IPS DF 4.7 (cell line): Measurements from ENCODE around the gene AMER2.
"Not testable (repeated sequence)": the region's sequence is repeated elsewhere in the genome, so short reads cannot be mapped to it uniquely, and the experiment has no call there.

ENCODE experiments used
- DNase-seq: peaks from one replicate; pipeline ENCODE4 v3.0.0-alpha.2; 2013; ENCODE audit warnings: low spot score; ENCODE audit errors: extremely low read depth

Gene AMER2

GRCh38 chr13:25186187-25186586 lies 14.1 kb upstream of the AMER2 start:
- DNase-seq = no peak

GRCh38 chr13:25181597-25181996 lies 9.5 kb upstream of the AMER2 start:
- DNase-seq = no peak

- no peak for DNase-seq
These were observed 8.9 kb upstream of the AMER2 start for GRCh38 chr13:25180775-25181537.

GRCh38 chr13:25179832-25180774 lies 8.0 kb upstream of the AMER2 start:
- DNase-seq = no peak

DNA sequence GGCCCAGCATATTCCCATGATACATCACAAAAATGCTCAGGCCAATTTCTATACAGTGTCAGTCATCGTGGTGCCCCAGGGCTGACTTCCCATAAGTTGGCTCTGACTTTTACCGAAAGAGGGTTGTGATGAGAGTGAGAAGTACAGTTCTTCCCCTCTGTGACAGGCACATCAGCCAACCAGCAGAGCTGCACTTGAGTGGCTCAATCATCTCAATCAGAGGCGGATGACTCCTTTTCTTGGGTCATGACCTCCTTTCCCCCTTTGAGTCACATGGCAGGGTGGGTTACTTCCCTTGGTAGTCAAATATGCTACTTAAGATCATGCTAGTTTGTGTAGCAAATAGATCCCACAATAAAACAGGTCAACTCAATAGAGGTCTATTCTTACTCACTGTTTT lies 6.9 kb upstream of the AMER2 start:
- DNase-seq = no peak

DNA sequence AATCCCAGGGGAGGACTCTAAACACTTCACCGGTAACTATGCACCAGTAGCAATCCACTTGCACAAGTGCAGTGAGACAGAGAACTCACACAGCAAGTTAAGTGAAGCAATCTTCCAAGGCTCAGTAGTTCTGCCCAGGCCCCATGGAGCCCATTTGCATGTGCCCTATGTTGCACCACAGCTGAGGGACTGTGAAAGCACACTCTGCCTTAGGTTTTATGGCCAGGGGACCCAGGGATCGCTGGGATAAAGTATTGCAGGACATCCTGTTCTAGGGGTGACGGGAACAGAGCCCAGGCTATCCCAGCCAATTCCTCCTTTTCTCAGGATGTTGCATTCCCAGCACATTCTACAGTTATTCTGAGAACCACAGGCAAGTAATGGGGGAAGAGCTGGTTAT lies 6.0 kb upstream of the AMER2 start:
- DNase-seq = no peak

DNA sequence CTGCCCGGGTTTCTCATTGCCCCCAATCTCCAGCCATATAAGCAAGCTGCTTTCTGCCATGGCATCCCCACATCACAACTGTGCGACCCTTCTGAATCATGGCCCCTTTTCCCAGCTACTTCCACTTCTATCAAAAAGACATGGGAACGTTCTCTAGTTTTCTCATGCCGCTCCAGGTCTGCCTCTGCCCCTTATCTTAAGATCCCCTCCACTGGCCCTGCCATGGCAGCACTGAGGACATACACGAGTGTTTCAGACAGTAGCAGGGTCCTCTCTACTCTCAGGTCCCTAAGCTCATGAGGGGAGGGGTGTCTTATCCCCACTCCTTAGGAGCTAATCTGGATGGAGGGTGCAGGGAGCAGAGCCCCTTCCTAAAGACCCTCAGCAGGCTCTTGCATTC lies 5.5 kb upstream of the AMER2 start:
- no peak for DNase-seq

- no peak for DNase-seq
These were observed 4.9 kb upstream of the AMER2 start for GRCh38 chr13:25177012-25177411.

- DNase-seq = no peak
These were observed 3.3 kb upstream of the AMER2 start for GRCh38 chr13:25175431-25175830.

DNA sequence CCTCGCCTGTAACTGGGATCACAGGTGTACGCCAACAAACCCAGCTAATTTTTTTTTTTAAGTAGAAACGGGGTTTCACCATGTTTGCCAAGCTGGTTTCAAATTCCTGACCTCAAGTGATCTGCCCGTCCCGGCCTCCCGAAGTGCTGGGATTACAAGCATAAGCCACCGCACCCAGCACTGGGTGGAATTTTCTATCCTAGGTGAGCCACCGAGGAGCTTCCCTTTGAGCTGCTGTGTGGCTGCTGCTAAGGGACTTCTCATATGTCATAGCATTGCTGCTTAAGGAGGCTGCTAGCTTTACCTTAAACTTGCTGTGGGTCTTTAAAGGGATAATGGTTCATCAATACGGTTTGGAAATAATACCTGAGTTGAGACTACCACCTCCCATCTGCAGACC lies 2.9 kb upstream of the AMER2 start:
- DNase-seq = no peak

- no peak for DNase-seq
These were observed 2.2 kb upstream of the AMER2 start for GRCh38 chr13:25174304-25174703.

- DNase-seq = no peak
These were observed 179 bp upstream of the AMER2 start for GRCh38 chr13:25172303-25172630.

- no peak for DNase-seq
These were observed 945 bp downstream of the AMER2 start for GRCh38 chr13:25171170-25171516.

DNA sequence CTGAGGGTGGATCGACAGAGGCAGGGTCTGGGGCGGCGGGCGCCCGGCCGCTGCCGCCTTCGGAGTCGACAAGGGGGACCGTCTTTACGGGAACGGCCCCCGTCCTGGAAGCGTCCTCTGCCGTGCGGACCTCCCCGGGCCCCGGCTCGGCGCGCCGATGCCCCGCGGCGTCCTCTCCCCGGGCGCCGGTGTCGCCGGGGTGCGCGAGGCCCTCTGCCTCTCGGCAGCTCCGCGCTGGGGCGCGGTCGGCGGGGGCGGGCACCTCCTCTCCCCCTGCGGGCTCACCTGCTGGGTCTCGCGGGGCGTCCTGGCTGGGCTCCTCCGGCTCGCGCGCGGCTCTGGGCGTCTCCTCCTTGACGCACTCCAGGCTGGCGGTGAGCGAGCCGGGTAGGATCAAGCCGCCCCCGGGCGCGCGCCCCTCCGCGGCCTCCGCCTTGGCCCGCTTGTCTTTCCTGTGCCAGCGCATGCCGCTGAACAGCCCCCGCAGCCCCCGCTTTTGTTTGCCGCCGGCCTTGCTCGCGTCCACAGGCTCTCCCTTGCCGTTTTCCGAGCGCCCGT lies 1.5 kb downstream of the AMER2 start:
- DNase-seq = no peak

GRCh38 chr13:25169951-25170553 lies 2.0 kb downstream of the AMER2 start:
- no peak for DNase-seq

DNA sequence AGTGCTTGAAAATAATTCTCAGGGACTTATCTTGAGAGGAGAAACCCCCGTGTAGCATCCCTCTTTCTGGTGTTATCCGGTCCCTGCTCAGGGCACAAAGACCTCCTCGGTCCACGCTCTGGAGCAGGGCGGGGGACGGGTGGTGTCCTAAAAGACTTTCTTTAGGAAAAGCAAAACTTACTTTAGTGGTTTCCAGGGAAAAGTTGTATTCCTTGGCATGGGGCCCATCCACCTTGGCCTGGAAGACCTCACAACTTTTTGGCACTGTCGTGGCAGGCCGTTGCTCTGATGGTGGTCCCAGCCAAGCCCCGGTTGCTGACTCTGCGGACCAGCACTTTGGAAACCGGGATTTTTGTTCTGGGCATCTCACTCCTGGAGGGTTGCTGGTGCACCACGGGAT lies 2.7 kb downstream of the AMER2 start:
- no peak for DNase-seq

DNA sequence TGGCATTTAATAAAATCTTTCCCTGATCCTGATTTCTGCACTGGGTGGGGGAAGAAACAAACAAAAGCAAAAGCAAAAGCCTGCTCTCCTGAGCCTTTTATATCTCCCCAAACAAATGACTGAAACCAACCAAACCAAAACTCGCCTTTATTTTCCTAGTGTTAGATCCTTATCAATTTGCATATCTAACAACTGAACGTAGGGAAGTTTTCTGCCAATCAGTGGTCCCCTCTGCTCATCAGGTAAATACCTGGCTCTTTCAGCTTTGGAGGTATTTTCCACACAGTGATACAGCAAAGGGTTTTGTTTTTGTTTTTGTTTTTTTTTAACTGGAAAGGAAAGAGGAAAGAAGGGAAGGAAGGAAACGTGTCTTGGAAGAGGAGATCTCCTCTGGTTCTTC lies 3.3 kb downstream of the AMER2 start:
- no peak for DNase-seq

DNA sequence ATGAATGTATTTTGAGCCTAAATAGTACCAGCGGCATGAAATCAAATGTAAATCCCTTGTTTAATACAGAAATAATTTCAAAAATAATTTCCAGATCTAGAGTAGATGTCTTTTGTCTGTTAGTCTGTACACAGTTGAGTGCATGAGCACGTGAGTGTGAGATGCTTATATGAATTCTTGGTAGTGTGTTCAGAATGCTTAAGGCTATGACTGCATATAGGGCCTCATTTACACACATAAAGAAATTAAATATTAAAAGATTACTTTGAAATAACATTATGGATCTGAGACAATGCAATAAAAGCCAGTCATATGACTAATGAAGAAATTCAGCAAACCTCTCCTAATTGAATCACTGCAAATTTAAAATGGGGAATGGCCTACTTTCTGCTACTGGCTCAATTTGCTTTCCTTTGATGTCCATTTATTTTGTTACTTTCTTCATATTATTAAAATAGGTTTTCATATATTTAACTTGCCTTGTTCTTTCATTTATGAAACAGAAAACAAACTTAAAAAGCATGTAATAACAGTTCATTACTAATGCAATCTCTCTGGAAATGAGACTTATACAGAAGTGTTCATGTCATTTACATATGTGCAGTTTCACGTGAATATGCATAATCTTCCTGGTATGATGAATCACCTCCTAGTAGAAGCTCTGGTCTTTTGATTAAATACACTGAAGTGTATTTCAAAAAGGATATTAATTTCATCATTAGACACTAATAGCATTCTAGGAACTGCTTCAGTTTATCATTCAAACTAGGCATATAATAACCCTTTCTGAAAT lies 4.5 kb downstream of the AMER2 start:
- DNase-seq = no peak

GRCh38 chr13:25166306-25166705 lies 5.8 kb downstream of the AMER2 start:
- no peak for DNase-seq

- DNase-seq = no peak
These were observed 6.4 kb downstream of the AMER2 start for GRCh38 chr13:25165663-25166062.

DNA sequence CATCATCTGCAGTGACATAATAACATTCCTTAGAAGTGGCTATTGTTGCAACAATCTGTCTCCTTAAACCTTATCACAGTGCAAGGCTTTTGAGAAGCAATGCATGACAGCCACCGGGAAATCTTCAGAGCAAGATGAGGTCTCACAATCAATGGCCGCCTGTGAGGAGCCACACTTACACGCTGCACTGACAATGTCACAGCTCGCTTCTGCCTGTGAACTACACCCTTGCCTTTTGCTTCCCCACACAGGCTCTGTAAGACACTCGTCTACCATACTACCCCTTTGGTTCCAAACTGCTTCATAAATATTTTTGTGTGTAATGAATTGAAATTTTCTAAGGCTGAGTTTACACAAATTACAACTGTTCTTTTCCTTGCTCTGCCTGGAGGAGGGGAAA lies 6.9 kb downstream of the AMER2 start:
- not testable (repeated sequence) for DNase-seq
